ENCODE measurements around the gene ALKBH2.

The ALKBH2 gene

DNA sequence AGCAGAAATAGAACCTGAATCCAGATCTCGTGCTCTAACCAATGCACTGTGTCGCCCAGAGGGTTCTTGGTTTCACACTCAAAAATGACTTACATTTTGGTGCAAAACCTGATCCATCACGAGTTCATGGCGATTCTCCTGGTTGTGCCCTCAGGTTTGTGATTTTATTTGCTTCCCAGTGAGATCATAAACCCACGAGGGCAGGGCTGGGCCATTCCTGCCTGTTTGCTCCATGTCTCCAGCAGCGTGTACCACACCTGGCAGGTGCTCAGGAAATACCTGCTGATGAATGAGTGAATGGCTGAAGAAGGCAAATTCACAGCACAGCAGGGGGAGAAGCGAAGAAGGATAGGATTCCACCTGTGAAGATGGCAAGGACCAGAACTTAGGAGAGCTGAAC lies 32.5 kb upstream of the ALKBH2 start:
- Histone ChIP-seq H3K27me3 (ENCODE audit: control insufficient read depth, insufficient read depth, low read length) (no peaks in the 10 kb centered on the region), H3K4me1 (ENCODE audit: control insufficient read depth, low read depth, low read length) (peaks cover 3% of the 10 kb centered on the region), H3K9ac (ENCODE audit: low read length) (no peak overlapping the region), H3K4me3 (ENCODE audit: low read length) (no peak overlapping the region), H3K36me3 (ENCODE audit: control insufficient read depth, low read depth, low read length) (no peaks in the 10 kb centered on the region), H3K27ac (ENCODE audit: low read length) (no peak overlapping the region), H3K9me3 (ENCODE audit: control insufficient read depth, low read depth, low read length) (no peaks in the 10 kb centered on the region)

DNA sequence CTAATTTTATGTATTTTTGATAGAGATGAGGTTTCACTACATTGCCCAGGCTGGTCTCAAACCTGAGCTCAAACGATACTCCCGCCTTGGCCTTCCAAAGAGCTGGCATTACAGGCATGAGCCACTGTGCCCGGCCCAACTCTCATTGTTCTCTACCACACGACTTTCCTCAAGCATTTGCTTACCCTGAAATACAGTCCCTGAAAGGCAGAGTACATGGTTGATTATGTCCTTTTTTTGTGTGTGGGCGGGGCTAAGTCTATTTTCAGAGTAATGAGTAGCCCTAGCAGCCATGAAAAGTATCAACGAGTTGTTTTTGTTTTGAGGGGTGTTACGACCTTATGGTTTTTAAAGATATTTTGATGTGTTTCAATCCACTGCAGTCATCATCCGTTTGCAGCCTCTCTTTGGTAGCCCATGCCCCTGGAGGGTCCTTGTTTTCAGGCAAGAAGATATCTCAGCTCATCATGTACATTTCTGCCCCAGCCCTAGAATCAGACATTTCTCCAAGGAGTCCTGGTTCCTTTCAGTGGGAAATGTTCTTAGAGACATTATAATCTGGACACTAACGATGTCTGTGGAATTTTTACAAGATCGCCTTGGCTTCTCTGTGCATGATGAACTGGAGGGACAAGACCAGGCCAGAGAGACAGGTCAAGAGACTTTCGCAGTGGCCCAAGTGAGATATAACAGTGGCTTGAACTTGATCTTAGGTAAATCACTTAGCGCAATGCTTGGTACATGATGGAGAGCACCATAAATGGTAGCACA lies 31.8 kb upstream of the ALKBH2 start:
- peaks cover 3% of the 10 kb centered on the region for H3K4me1 ChIP-seq (ENCODE audit: control insufficient read depth, low read depth, low read length)
- H3K4me3 ChIP-seq (ENCODE audit: low read length), result no peak overlapping the region
- no peaks in the 10 kb centered on the region for H3K27me3 ChIP-seq (ENCODE audit: control insufficient read depth, insufficient read depth, low read length)
- no peaks in the 10 kb centered on the region for H3K36me3 ChIP-seq (ENCODE audit: control insufficient read depth, low read depth, low read length)
- H3K27ac ChIP-seq (ENCODE audit: low read length), result no peak overlapping the region
- H3K9ac ChIP-seq (ENCODE audit: low read length), result no peak overlapping the region
- H3K9me3 ChIP-seq (ENCODE audit: control insufficient read depth, low read depth, low read length), result no peaks in the 10 kb centered on the region

- Histone ChIP-seq H3K9me3 (ENCODE audit: control insufficient read depth, low read depth, low read length) (no peaks in the 10 kb centered on the region), H3K4me1 (ENCODE audit: control insufficient read depth, low read depth, low read length) (peaks cover 3% of the 10 kb centered on the region), H3K36me3 (ENCODE audit: control insufficient read depth, low read depth, low read length) (no peaks in the 10 kb centered on the region), H3K27ac (ENCODE audit: low read length) (no peak overlapping the region), H3K4me3 (ENCODE audit: low read length) (no peak overlapping the region), H3K27me3 (ENCODE audit: control insufficient read depth, insufficient read depth, low read length) (no peaks in the 10 kb centered on the region), H3K9ac (ENCODE audit: low read length) (no peak overlapping the region)
These were observed 28.1 kb upstream of the ALKBH2 start for GRCh38 chr12:109121346-109121880.

- Histone ChIP-seq H3K36me3 (ENCODE audit: control insufficient read depth, low read depth, low read length) (no peaks in the 10 kb centered on the region), H3K9ac (ENCODE audit: low read length) (no peak overlapping the region), H3K4me1 (ENCODE audit: control insufficient read depth, low read depth, low read length) (peaks cover 8% of the 10 kb centered on the region), H3K27me3 (ENCODE audit: control insufficient read depth, insufficient read depth, low read length) (no peaks in the 10 kb centered on the region), H3K4me3 (ENCODE audit: low read length) (no peak overlapping the region), H3K9me3 (ENCODE audit: control insufficient read depth, low read depth, low read length) (no peaks in the 10 kb centered on the region), H3K27ac (ENCODE audit: low read length) (no peak overlapping the region)
These were observed 27.3 kb upstream of the ALKBH2 start for GRCh38 chr12:109120557-109120956.

DNA sequence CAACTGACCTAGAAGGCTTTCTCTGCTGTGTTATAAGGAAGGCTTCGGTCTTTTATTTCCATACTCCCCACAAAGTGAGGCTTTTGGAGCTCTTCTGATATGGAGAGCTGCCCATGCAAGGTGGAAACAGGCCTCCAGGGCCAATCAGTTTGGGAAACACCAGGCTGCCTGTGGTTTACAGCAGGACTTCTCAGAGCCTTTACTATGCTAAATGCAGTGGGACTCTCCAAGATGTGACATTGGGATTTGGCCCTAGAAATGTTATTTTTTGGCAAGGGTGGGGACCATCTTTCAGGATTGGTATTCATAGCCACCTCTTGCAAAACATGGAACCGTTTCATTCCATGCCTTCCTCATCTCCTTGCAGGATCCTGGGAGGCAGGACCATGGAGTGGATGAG lies 26.8 kb upstream of the ALKBH2 start:
- H3K9me3 ChIP-seq (ENCODE audit: control insufficient read depth, low read depth, low read length), result no peaks in the 10 kb centered on the region
- H3K27me3 ChIP-seq (ENCODE audit: control insufficient read depth, insufficient read depth, low read length), result no peaks in the 10 kb centered on the region
- H3K9ac ChIP-seq (ENCODE audit: low read length), result no peak overlapping the region
- H3K27ac ChIP-seq (ENCODE audit: low read length), result no peak overlapping the region
- no peak overlapping the region for H3K4me3 ChIP-seq (ENCODE audit: low read length)
- H3K36me3 ChIP-seq (ENCODE audit: control insufficient read depth, low read depth, low read length), result no peaks in the 10 kb centered on the region
- H3K4me1 ChIP-seq (ENCODE audit: control insufficient read depth, low read depth, low read length), result peaks cover 10% of the 10 kb centered on the region

GRCh38 chr12:109116611-109116949 lies 23.3 kb upstream of the ALKBH2 start:
- H3K4me3 ChIP-seq (ENCODE audit: low read length), result no peak overlapping the region
- no peaks in the 10 kb centered on the region for H3K9me3 ChIP-seq (ENCODE audit: control insufficient read depth, low read depth, low read length)
- H3K27me3 ChIP-seq (ENCODE audit: control insufficient read depth, insufficient read depth, low read length), result no peaks in the 10 kb centered on the region
- H3K36me3 ChIP-seq (ENCODE audit: control insufficient read depth, low read depth, low read length), result no peaks in the 10 kb centered on the region
- no peak overlapping the region for H3K27ac ChIP-seq (ENCODE audit: low read length)
- no peak overlapping the region for H3K9ac ChIP-seq (ENCODE audit: low read length)
- H3K4me1 ChIP-seq (ENCODE audit: control insufficient read depth, low read depth, low read length), result peaks cover 10% of the 10 kb centered on the region

GRCh38 chr12:109115758-109116610 lies 22.7 kb upstream of the ALKBH2 start, which contains the start of gene ACACB:
TSS of gene ACACB (plus strand) at chr12:109116587. CDS start at chr12:109139406, 22,819 bp downstream.
- H3K27ac ChIP-seq (ENCODE audit: low read length), result no peak within 1 kb of the TSS
- no peaks in the 10 kb centered on the region for H3K27me3 ChIP-seq (ENCODE audit: control insufficient read depth, insufficient read depth, low read length)
- no peaks in the 10 kb centered on the region for H3K36me3 ChIP-seq (ENCODE audit: control insufficient read depth, low read depth, low read length)
- H3K9me3 ChIP-seq (ENCODE audit: control insufficient read depth, low read depth, low read length), result no peaks in the 10 kb centered on the region
- peaks cover 10% of the 10 kb centered on the region for H3K4me1 ChIP-seq (ENCODE audit: control insufficient read depth, low read depth, low read length)
- H3K4me3 ChIP-seq (ENCODE audit: low read length), result no peak within 1 kb of the TSS
- no peak within 1 kb of the TSS for H3K9ac ChIP-seq (ENCODE audit: low read length)

DNA sequence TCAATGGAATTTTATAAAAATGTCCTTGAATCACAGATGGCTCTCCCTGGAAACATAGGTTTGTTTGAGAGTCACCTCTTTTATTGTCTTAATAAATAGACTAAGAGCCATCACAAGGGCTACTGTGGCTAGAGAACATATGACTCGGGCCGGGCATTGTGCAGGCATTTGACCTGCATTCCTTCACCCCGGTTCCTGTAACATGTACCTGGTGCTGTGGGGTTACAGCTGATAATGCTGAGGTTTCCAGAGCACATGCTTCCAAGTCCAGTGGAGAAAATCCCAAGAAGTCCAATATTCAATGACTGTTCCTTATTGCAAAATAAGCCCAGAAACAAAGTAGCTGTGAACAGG lies 22.1 kb upstream of the ALKBH2 start:
- Histone ChIP-seq H3K9ac (ENCODE audit: low read length) (no peak overlapping the region), H3K4me1 (ENCODE audit: control insufficient read depth, low read depth, low read length) (peaks cover 14% of the 10 kb centered on the region), H3K9me3 (ENCODE audit: control insufficient read depth, low read depth, low read length) (no peaks in the 10 kb centered on the region), H3K27ac (ENCODE audit: low read length) (no peak overlapping the region), H3K4me3 (ENCODE audit: low read length) (no peak overlapping the region), H3K36me3 (ENCODE audit: control insufficient read depth, low read depth, low read length) (peaks cover 2% of the 10 kb centered on the region), H3K27me3 (ENCODE audit: control insufficient read depth, insufficient read depth, low read length) (no peaks in the 10 kb centered on the region)

- peaks cover 8% of the 10 kb centered on the region for H3K36me3 ChIP-seq (ENCODE audit: control insufficient read depth, low read depth, low read length)
- peaks cover 16% of the 10 kb centered on the region for H3K4me1 ChIP-seq (ENCODE audit: control insufficient read depth, low read depth, low read length)
- H3K9me3 ChIP-seq (ENCODE audit: control insufficient read depth, low read depth, low read length), result no peaks in the 10 kb centered on the region
- no peak overlapping the region for H3K9ac ChIP-seq (ENCODE audit: low read length)
- H3K27me3 ChIP-seq (ENCODE audit: control insufficient read depth, insufficient read depth, low read length), result no peaks in the 10 kb centered on the region
- no peak overlapping the region for H3K27ac ChIP-seq (ENCODE audit: low read length)
- no peak overlapping the region for H3K4me3 ChIP-seq (ENCODE audit: low read length)
These were observed 21.4 kb upstream of the ALKBH2 start for GRCh38 chr12:109114644-109115043.

GRCh38 chr12:109113661-109114321 lies 20.5 kb upstream of the ALKBH2 start:
- peaks cover 12% of the 10 kb centered on the region for H3K36me3 ChIP-seq (ENCODE audit: control insufficient read depth, low read depth, low read length)
- no peaks in the 10 kb centered on the region for H3K27me3 ChIP-seq (ENCODE audit: control insufficient read depth, insufficient read depth, low read length)
- H3K27ac ChIP-seq (ENCODE audit: low read length), result no peak overlapping the region
- peaks cover 16% of the 10 kb centered on the region for H3K4me1 ChIP-seq (ENCODE audit: control insufficient read depth, low read depth, low read length)
- no peaks in the 10 kb centered on the region for H3K9me3 ChIP-seq (ENCODE audit: control insufficient read depth, low read depth, low read length)
- no peak overlapping the region for H3K4me3 ChIP-seq (ENCODE audit: low read length)
- no peak overlapping the region for H3K9ac ChIP-seq (ENCODE audit: low read length)

GRCh38 chr12:109112720-109113465 lies 19.6 kb upstream of the ALKBH2 start:
- no peak overlapping the region for H3K27ac ChIP-seq (ENCODE audit: low read length)
- peaks cover 16% of the 10 kb centered on the region for H3K4me1 ChIP-seq (ENCODE audit: control insufficient read depth, low read depth, low read length)
- H3K36me3 ChIP-seq (ENCODE audit: control insufficient read depth, low read depth, low read length), result peaks cover 20% of the 10 kb centered on the region
- no peak overlapping the region for H3K4me3 ChIP-seq (ENCODE audit: low read length)
- H3K9ac ChIP-seq (ENCODE audit: low read length), result no peak overlapping the region
- H3K27me3 ChIP-seq (ENCODE audit: control insufficient read depth, insufficient read depth, low read length), result no peaks in the 10 kb centered on the region
- no peaks in the 10 kb centered on the region for H3K9me3 ChIP-seq (ENCODE audit: control insufficient read depth, low read depth, low read length)
